ENCODE data around the gene PCDHGA10.

GRCh38 chr5:141412854-141413539, at the start of gene PCDHGA10:
- TF ChIP-seq CTCF (conservative IDR thresholded peaks at IDR 0.05) (peak; percentile 88), ZFX (IDR thresholded peaks at IDR 0.05) (no peak)
